ENCODE results near the gene C1RL.
"Not testable (repeated sequence)": the region's sequence is repeated elsewhere in the genome, so short reads cannot be mapped to it uniquely, and the experiment has no call there.

C1RL gene

GRCh38 chr12:7064516-7064915 lies 44.5 kb downstream of the C1RL start:
- H3K27ac ChIP-seq (ENCODE audit: low read length), result no peak overlapping the region
- H3K9ac ChIP-seq (ENCODE audit: low read length in 2 of 2), result no peak overlapping the region
- peaks cover 45 to 54% of the 10 kb centered on the region in 2 donors for H3K36me3 ChIP-seq (ENCODE audit: control insufficient read depth in 2 of 2, insufficient read depth in 2 of 2, low read length in 2 of 2)
- H3K27me3 ChIP-seq (ENCODE audit: control insufficient read depth in 1 of 2, insufficient read depth in 2 of 2, low read length in 2 of 2), result no peaks in the 10 kb centered on the region
- peaks cover 32% of the 10 kb centered on the region for H3K4me1 ChIP-seq (ENCODE audit: control insufficient read depth, insufficient read depth, low read length)
- H3K9me3 ChIP-seq (ENCODE audit: control insufficient read depth in 2 of 2, low read length in 2 of 2), result no peaks in the 10 kb centered on the region
- H3K4me3 ChIP-seq (ENCODE audit: low read length in 2 of 2), result no peak overlapping the region

GRCh38 chr12:7061596-7061995 lies 47.4 kb downstream of the C1RL start:
- Histone ChIP-seq H3K27ac (ENCODE audit: low read length) (peak overlapping the region; percentile 85), H3K9ac (ENCODE audit: low read length in 2 of 2) (peak overlapping the region; percentile 85 to 89), H3K4me1 (ENCODE audit: control insufficient read depth, insufficient read depth, low read length) (peaks cover 18% of the 10 kb centered on the region), H3K9me3 (ENCODE audit: control insufficient read depth in 2 of 2, low read length in 2 of 2) (no peaks in the 10 kb centered on the region), H3K4me3 (ENCODE audit: low read length in 2 of 2) (peak overlapping the region; percentile 81 to 85), H3K27me3 (ENCODE audit: control insufficient read depth in 1 of 2, insufficient read depth in 2 of 2, low read length in 2 of 2) (no peaks in the 10 kb centered on the region), H3K36me3 (ENCODE audit: control insufficient read depth in 2 of 2, insufficient read depth in 2 of 2, low read length in 2 of 2) (peaks cover 25 to 34% of the 10 kb centered on the region in 2 donors)

GRCh38 chr12:7061138-7061537 lies 47.9 kb downstream of the C1RL start:
- Histone ChIP-seq H3K27me3 (ENCODE audit: control insufficient read depth in 1 of 2, insufficient read depth in 2 of 2, low read length in 2 of 2) (no peaks in the 10 kb centered on the region), H3K27ac (ENCODE audit: low read length) (peak overlapping the region; percentile 85), H3K9me3 (ENCODE audit: control insufficient read depth in 2 of 2, low read length in 2 of 2) (no peaks in the 10 kb centered on the region), H3K4me1 (ENCODE audit: control insufficient read depth, insufficient read depth, low read length) (peaks cover 18% of the 10 kb centered on the region), H3K9ac (ENCODE audit: low read length in 2 of 2) (peak overlapping the region; percentile 85 to 89), H3K4me3 (ENCODE audit: low read length in 2 of 2) (peak overlapping the region; percentile 81 to 85), H3K36me3 (ENCODE audit: control insufficient read depth in 2 of 2, insufficient read depth in 2 of 2, low read length in 2 of 2) (peaks cover 21 to 29% of the 10 kb centered on the region in 2 donors)

GRCh38 chr12:7060353-7060954 lies 48.6 kb downstream of the C1RL start, which contains the start of gene C1S:
Gene C1S (plus strand): TSS chr12:7060718. CDS start chr12:7061913, 1,195 bp downstream.
- Histone ChIP-seq H3K4me1 (ENCODE audit: control insufficient read depth, insufficient read depth, low read length) (peaks cover 18% of the 10 kb centered on the region), H3K4me3 (ENCODE audit: low read length in 2 of 2) (peak within 1 kb of the TSS; percentile 81 to 85), H3K27ac (ENCODE audit: low read length) (peak within 1 kb of the TSS; percentile 85), H3K9me3 (ENCODE audit: control insufficient read depth in 2 of 2, low read length in 2 of 2) (no peaks in the 10 kb centered on the region), H3K36me3 (ENCODE audit: control insufficient read depth in 2 of 2, insufficient read depth in 2 of 2, low read length in 2 of 2) (peaks cover 14 to 23% of the 10 kb centered on the region in 2 donors), H3K27me3 (ENCODE audit: control insufficient read depth in 1 of 2, insufficient read depth in 2 of 2, low read length in 2 of 2) (no peaks in the 10 kb centered on the region), H3K9ac (ENCODE audit: low read length in 2 of 2) (peak within 1 kb of the TSS; percentile 85 to 89)

- Histone ChIP-seq H3K27me3 (ENCODE audit: control insufficient read depth in 1 of 2, insufficient read depth in 2 of 2, low read length in 2 of 2) (no peaks in the 10 kb centered on the region), H3K4me3 (ENCODE audit: low read length in 2 of 2) (peak overlapping the region; percentile 23 to 81), H3K27ac (ENCODE audit: low read length) (peak overlapping the region; percentile 85), H3K9me3 (ENCODE audit: control insufficient read depth in 2 of 2, low read length in 2 of 2) (no peaks in the 10 kb centered on the region), H3K36me3 (ENCODE audit: control insufficient read depth in 2 of 2, insufficient read depth in 2 of 2, low read length in 2 of 2) (peaks cover 10 to 19% of the 10 kb centered on the region in 2 donors), H3K4me1 (ENCODE audit: control insufficient read depth, insufficient read depth, low read length) (peaks cover 18% of the 10 kb centered on the region), H3K9ac (ENCODE audit: low read length in 2 of 2) (peak overlapping the region; percentile 68 to 85)
Measured at GRCh38 chr12:7059780-7060179, 49.2 kb downstream of the C1RL start.

- H3K27ac ChIP-seq (ENCODE audit: low read length), result no peak overlapping the region
- H3K27me3 ChIP-seq (ENCODE audit: control insufficient read depth in 1 of 2, insufficient read depth in 2 of 2, low read length in 2 of 2), result no peaks in the 10 kb centered on the region
- no peak overlapping the region for H3K9ac ChIP-seq (ENCODE audit: low read length in 2 of 2)
- H3K4me3 ChIP-seq (ENCODE audit: low read length in 2 of 2), result no peak overlapping the region
- H3K36me3 ChIP-seq (ENCODE audit: control insufficient read depth in 2 of 2, insufficient read depth in 2 of 2, low read length in 2 of 2), result peaks cover 9 to 15% of the 10 kb centered on the region in 2 donors
- no peaks in the 10 kb centered on the region for H3K9me3 ChIP-seq (ENCODE audit: control insufficient read depth in 2 of 2, low read length in 2 of 2)
- H3K4me1 ChIP-seq (ENCODE audit: control insufficient read depth, insufficient read depth, low read length), result peaks cover 18% of the 10 kb centered on the region
Measured at GRCh38 chr12:7058850-7059395, 50.1 kb downstream of the C1RL start.

GRCh38 chr12:7058163-7058845 lies 50.7 kb downstream of the C1RL start:
- H3K4me3 ChIP-seq (ENCODE audit: low read length in 2 of 2), result no peak overlapping the region
- H3K9me3 ChIP-seq (ENCODE audit: control insufficient read depth in 2 of 2, low read length in 2 of 2), result no peaks in the 10 kb centered on the region
- H3K9ac ChIP-seq (ENCODE audit: low read length in 2 of 2), result no peak overlapping the region
- H3K27me3 ChIP-seq (ENCODE audit: control insufficient read depth in 1 of 2, insufficient read depth in 2 of 2, low read length in 2 of 2), result no peaks in the 10 kb centered on the region
- H3K36me3 ChIP-seq (ENCODE audit: control insufficient read depth in 2 of 2, insufficient read depth in 2 of 2, low read length in 2 of 2), result peaks cover 4 to 9% of the 10 kb centered on the region in 2 donors
- H3K4me1 ChIP-seq (ENCODE audit: control insufficient read depth, insufficient read depth, low read length), result peaks cover 18% of the 10 kb centered on the region
- no peak overlapping the region for H3K27ac ChIP-seq (ENCODE audit: low read length)

GRCh38 chr12:7055736-7056135 lies 53.3 kb downstream of the C1RL start:
- not testable (repeated sequence) for H3K36me3 ChIP-seq (ENCODE audit: control insufficient read depth in 2 of 2, insufficient read depth in 2 of 2, low read length in 2 of 2); H3K4me3 ChIP-seq (ENCODE audit: low read length in 2 of 2); H3K9ac ChIP-seq (ENCODE audit: low read length in 2 of 2); H3K4me1 ChIP-seq (ENCODE audit: control insufficient read depth, insufficient read depth, low read length); H3K27ac ChIP-seq (ENCODE audit: low read length); H3K9me3 ChIP-seq (ENCODE audit: control insufficient read depth in 2 of 2, low read length in 2 of 2); H3K27me3 ChIP-seq (ENCODE audit: control insufficient read depth in 1 of 2, insufficient read depth in 2 of 2, low read length in 2 of 2)

- no peaks in the 10 kb centered on the region for H3K36me3 ChIP-seq (ENCODE audit: control insufficient read depth in 2 of 2, insufficient read depth in 2 of 2, low read length in 2 of 2)
- no peak overlapping the region for H3K9ac ChIP-seq (ENCODE audit: low read length in 2 of 2)
- no peak overlapping the region for H3K4me3 ChIP-seq (ENCODE audit: low read length in 2 of 2)
- no peaks in the 10 kb centered on the region for H3K27me3 ChIP-seq (ENCODE audit: control insufficient read depth in 1 of 2, insufficient read depth in 2 of 2, low read length in 2 of 2)
- peaks cover under 1% of the 10 kb centered on the region for H3K4me1 ChIP-seq (ENCODE audit: control insufficient read depth, insufficient read depth, low read length)
- H3K9me3 ChIP-seq (ENCODE audit: control insufficient read depth in 2 of 2, low read length in 2 of 2), result no peaks in the 10 kb centered on the region
- H3K27ac ChIP-seq (ENCODE audit: low read length), result no peak overlapping the region
Measured at GRCh38 chr12:7054925-7055324, 54.1 kb downstream of the C1RL start.

GRCh38 chr12:7049973-7050372 lies 59.0 kb downstream of the C1RL start:
- not testable (repeated sequence) for H3K9ac ChIP-seq (ENCODE audit: low read length in 2 of 2); H3K27ac ChIP-seq (ENCODE audit: low read length)

More at GRCh38 chr12:7049973-7050372, 59.0 kb downstream of the C1RL start:
- H3K27me3 ChIP-seq (ENCODE audit: control insufficient read depth in 1 of 2, insufficient read depth in 2 of 2, low read length in 2 of 2); H3K4me3 ChIP-seq (ENCODE audit: low read length in 2 of 2); H3K9me3 ChIP-seq (ENCODE audit: control insufficient read depth in 2 of 2, low read length in 2 of 2); H3K4me1 ChIP-seq (ENCODE audit: control insufficient read depth, insufficient read depth, low read length); H3K36me3 ChIP-seq (ENCODE audit: control insufficient read depth in 2 of 2, insufficient read depth in 2 of 2, low read length in 2 of 2): not testable (repeated sequence)
